Activated CD8-positive, alpha-beta memory T cell treated with anti-CD3 and anti-CD28 coated beads, Interleukin-2, amount 10 ng/mL, durations not matched to agents 7 days and 5 days (primary cell): ENCODE measurements around the gene RIF1. TPM values are rescaled to one million over a fixed set of nuclear protein-coding genes. Genes with fewer than 3 reads are reported as not detected.

ENCODE experiments used
- ATAC-seq: fragments of 150-1000 bp; cut with Tn5 transposase; one replicate; pipeline ENCODE4 v1.10.0; 2021; ENCODE audit warnings: moderate library complexity
- CTCF ChIA-PET: fragments of 350-600 bp; sonication (Branson Sonifier 250); formaldehyde crosslinking; loops from one replicate; lab custom pipeline; 2021; ENCODE audit warnings: antibody characterized with exemption; lab: Charles Lee
- DNase-seq: peaks from one replicate; pipeline ENCODE4 v3.0.0-alpha.2; 2020
- H3K27ac Mint-ChIP-seq: one replicate; pipeline ENCODE4 v1.8.0; 2021; ENCODE audit warnings: mild to moderate bottlenecking, mixed read lengths
- H3K27me3 Mint-ChIP-seq: one replicate; pipeline ENCODE4 v1.8.0; 2021; ENCODE audit warnings: mixed read lengths
- H3K36me3 Mint-ChIP-seq: one replicate; pipeline ENCODE4 v1.8.0; 2021; ENCODE audit warnings: mild to moderate bottlenecking, mixed read lengths
- H3K4me1 Mint-ChIP-seq: one replicate; pipeline ENCODE4 v1.8.0; 2021; ENCODE audit warnings: mixed read lengths
- H3K4me3 Mint-ChIP-seq: one replicate; pipeline ENCODE4 v1.8.0; 2021; ENCODE audit warnings: mild to moderate bottlenecking, moderate library complexity, mixed read lengths
- H3K9me3 Mint-ChIP-seq: one replicate; pipeline ENCODE4 v1.8.0; 2022; ENCODE audit warnings: low read depth, mixed read lengths
- total RNA-seq, 2 experiments: library from RNA; stranded (reverse); gene quantifications; one replicate each; pipeline ENCODE4 v1.2.3, GENCODE V29; 2021

Gene RIF1, protein sequence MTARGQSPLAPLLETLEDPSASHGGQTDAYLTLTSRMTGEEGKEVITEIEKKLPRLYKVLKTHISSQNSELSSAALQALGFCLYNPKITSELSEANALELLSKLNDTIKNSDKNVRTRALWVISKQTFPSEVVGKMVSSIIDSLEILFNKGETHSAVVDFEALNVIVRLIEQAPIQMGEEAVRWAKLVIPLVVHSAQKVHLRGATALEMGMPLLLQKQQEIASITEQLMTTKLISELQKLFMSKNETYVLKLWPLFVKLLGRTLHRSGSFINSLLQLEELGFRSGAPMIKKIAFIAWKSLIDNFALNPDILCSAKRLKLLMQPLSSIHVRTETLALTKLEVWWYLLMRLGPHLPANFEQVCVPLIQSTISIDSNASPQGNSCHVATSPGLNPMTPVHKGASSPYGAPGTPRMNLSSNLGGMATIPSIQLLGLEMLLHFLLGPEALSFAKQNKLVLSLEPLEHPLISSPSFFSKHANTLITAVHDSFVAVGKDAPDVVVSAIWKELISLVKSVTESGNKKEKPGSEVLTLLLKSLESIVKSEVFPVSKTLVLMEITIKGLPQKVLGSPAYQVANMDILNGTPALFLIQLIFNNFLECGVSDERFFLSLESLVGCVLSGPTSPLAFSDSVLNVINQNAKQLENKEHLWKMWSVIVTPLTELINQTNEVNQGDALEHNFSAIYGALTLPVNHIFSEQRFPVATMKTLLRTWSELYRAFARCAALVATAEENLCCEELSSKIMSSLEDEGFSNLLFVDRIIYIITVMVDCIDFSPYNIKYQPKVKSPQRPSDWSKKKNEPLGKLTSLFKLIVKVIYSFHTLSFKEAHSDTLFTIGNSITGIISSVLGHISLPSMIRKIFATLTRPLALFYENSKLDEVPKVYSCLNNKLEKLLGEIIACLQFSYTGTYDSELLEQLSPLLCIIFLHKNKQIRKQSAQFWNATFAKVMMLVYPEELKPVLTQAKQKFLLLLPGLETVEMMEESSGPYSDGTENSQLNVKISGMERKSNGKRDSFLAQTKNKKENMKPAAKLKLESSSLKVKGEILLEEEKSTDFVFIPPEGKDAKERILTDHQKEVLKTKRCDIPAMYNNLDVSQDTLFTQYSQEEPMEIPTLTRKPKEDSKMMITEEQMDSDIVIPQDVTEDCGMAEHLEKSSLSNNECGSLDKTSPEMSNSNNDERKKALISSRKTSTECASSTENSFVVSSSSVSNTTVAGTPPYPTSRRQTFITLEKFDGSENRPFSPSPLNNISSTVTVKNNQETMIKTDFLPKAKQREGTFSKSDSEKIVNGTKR (N-terminal part only)
- 10 to 100 TPM; 61.5 to 73.5 TPM for total RNA-seq

DNA sequence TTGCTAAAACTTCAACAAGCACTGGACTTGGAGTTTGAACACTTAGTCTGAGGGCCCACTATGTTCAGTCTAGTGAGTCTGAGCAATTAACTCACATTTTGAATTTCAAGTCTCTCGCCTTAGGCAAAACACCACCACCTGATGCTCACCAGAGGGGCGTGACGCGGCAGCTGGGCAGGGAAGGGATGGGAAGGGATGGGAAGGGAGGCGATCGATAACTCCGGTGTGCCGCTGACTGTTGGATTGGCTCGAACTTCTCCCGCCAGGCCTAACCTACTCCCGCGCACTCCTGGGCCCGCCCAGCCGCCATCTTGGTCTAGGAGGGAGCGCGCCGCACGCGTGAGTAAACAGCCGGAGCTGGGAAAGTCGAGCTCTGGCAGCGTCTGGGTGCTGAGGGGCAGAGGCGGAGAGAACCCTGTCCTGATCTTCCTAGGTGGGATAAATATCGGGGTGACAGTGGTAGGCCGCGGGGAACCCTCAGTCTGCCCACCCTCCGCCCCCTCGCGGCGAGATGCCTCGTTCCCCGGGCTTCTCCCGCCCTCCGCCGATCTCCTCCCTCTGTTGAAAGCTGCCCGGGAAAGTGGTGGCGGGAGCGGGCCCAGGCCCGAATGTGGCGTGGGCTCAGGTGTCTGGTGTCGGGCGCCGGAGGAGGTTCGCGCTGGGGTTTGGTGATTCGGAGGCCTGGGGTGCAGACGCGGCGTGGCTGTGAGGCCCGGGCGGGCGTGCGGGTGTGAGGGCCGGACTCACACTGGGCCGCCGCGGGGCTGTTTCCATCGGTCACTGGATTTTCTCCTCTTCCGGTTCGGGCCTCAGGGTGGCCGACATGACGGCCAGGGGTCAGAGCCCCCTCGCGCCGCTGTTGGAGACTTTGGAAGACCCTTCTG is at the start of gene RIF1:
RIF1 (plus strand) TSS at position 302 of the 884 bp plus-strand sequence; CDS start at position 824, 522 bp downstream.
- H3K4me3 Mint-ChIP-seq, result peak within 1 kb of the TSS; percentile 94
- CTCF ChIA-PET, result interaction anchor here (0.5 to 1.6 kb wide), 6 partner anchors 9 to 120 kb away, joined by 3 to 7 read pairs (median 4); no protein-coding TSS in a partner anchor
- ATAC-seq (peak; percentile 94), DNase-seq (peak; percentile 86)
- H3K27me3 Mint-ChIP-seq, result no peaks in the 10 kb centered on the region
- H3K36me3 Mint-ChIP-seq, result peaks cover 22% of the 10 kb centered on the region
- peaks cover 29% of the 10 kb centered on the region for H3K4me1 Mint-ChIP-seq
- no peaks in the 10 kb centered on the region for H3K9me3 Mint-ChIP-seq
- H3K27ac Mint-ChIP-seq, result peak within 1 kb of the TSS; percentile 92

DNA sequence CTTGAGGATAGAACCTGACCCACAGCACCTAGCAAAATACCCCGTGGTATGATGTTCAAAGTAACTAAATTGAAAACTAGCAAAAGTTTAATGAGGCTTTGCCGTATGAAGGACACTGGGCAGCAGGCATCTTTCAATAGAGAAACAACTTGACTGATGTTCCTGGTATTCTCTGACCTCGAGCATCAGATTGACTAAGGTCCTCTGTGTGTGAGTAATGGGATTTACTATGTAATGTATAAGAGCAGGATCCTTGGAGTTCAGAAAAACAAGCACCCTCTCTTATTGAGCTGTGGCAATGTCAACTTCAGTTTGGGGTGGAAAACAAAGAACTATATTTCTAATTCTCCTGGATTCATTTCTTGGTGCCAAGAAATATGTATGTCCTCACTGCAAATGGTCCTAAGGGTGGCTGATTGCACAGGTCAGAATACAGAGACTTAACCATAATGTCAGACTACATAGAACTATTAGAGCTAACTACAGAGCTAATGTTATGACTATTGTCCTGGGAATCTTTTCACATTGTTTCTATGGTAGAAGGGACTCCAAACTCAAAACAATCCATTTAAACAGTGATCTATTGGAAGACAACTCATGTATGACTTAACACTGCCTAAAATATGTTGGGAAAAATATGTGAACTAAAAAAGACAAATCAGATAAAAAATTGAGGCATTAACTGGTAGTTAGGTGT is 47.9 kb upstream of the RIF1 start:
- H3K9me3 Mint-ChIP-seq, result no peaks in the 10 kb centered on the region
- no peaks in the 10 kb centered on the region for H3K4me1 Mint-ChIP-seq
- no peak overlapping the region for H3K27ac Mint-ChIP-seq
- CTCF ChIA-PET, result interaction anchor here (1.5 kb wide), 1 partner anchor 9 kb away, joined by 5 read pairs; no protein-coding TSS in a partner anchor
- ATAC-seq, result no peak
- peaks cover 16% of the 10 kb centered on the region for H3K27me3 Mint-ChIP-seq
- no peak overlapping the region for H3K4me3 Mint-ChIP-seq
- H3K36me3 Mint-ChIP-seq, result no peaks in the 10 kb centered on the region
- no peak for DNase-seq

DNA sequence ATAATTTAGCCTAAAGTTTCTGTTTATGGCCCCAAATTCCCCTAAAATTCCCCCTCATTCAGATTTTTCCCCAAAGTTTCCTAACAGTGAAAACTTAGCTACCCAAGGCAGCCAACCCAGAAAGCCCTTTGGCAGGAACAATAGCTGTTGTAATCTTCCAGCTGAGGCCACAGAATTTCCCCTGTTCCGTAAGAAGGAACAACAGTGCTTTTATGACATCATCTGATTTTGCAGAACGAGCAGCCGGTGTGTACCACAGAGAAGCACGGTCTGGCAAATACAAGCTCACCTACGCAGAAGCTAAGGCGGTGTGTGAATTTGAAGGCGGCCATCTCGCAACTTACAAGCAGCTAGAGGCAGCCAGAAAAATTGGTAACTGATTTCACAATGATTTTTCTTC is 46.0 kb upstream of the RIF1 start:
- CTCF ChIA-PET, result interaction anchor here (1.2 kb wide), 1 partner anchor 73 kb away, joined by 3 read pairs; no protein-coding TSS in a partner anchor
- no peaks in the 10 kb centered on the region for H3K9me3 Mint-ChIP-seq
- no peaks in the 10 kb centered on the region for H3K36me3 Mint-ChIP-seq
- ATAC-seq, result no peak
- DNase-seq, result no peak
- H3K27me3 Mint-ChIP-seq, result peaks cover 3% of the 10 kb centered on the region
- no peak overlapping the region for H3K4me3 Mint-ChIP-seq
- no peaks in the 10 kb centered on the region for H3K4me1 Mint-ChIP-seq
- H3K27ac Mint-ChIP-seq, result no peak overlapping the region

DNA sequence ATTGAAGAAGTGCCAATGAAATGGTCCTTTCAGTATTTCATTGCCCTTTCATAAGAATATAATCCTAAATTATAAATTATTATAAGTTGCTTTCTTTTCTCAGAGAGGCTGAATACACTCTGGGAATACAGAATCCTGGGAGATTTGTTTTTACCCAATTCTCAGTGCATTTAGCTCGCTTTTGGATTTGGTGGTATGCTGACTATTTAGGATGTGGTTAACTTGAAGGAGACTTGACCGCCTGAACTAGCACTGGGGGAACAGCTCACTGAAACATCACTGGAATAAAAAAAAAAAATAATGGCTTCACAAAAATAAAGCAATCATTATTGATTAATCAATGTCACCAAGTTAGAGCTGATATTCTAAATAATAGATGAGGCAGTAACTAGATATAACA is 42.1 kb upstream of the RIF1 start:
- Mint-ChIP-seq H3K9me3 (no peaks in the 10 kb centered on the region), H3K4me1 (no peaks in the 10 kb centered on the region), H3K27me3 (no peaks in the 10 kb centered on the region), H3K36me3 (no peaks in the 10 kb centered on the region), H3K4me3 (no peak overlapping the region), H3K27ac (no peak overlapping the region)
- DNase-seq (no peak), ATAC-seq (no peak)
- CTCF ChIA-PET, result no interaction called here

DNA sequence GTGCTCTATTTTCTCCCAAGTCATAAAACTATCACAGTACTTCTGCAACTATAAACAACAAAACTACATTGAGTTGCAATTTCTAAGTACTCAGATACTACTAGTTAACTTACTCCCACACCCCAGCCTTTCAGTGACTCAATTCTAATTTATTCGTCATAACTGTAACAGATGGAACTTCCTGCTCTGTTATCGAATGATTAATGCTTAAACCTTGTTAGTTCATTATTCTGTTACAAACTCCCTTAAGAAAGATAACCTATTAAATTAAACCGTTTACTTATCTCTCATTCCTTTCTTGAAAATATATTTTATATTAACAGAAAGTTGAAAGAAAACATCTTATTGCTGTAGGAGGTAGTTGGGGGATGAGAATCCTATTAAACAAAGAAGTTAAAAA is 35.3 kb upstream of the RIF1 start:
- peaks cover 9% of the 10 kb centered on the region for H3K4me1 Mint-ChIP-seq
- H3K4me3 Mint-ChIP-seq, result no peak overlapping the region
- H3K27ac Mint-ChIP-seq, result peak overlapping the region; percentile 60
- CTCF ChIA-PET, result no interaction called here
- no peaks in the 10 kb centered on the region for H3K36me3 Mint-ChIP-seq
- no peak for DNase-seq
- ATAC-seq, result peak; percentile 84
- H3K9me3 Mint-ChIP-seq, result no peaks in the 10 kb centered on the region
- H3K27me3 Mint-ChIP-seq, result no peaks in the 10 kb centered on the region

DNA sequence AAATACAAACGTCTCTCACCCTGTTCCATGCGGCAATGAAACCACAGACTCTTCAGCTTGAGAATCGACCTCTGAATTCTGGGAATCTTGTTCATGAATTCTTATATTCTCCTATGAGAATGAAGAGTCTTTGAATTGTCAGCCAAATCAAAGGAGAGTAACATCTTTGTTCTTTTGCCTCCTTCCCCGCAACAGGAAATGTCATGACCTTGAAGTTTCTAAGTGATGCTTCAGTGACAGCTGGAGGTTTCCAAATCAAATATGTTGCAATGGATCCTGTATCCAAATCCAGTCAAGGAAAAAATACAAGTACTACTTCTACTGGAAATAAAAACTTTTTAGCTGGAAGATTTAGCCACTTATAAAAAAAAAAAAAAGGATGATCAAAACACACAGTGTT is 30.5 kb upstream of the RIF1 start:
- DNase-seq (no peak), ATAC-seq (no peak)
- Mint-ChIP-seq H3K27me3 (no peaks in the 10 kb centered on the region), H3K27ac (no peak overlapping the region), H3K9me3 (no peaks in the 10 kb centered on the region), H3K4me1 (peaks cover 9% of the 10 kb centered on the region), H3K4me3 (no peak overlapping the region), H3K36me3 (no peaks in the 10 kb centered on the region)
- CTCF ChIA-PET, result no interaction called here

DNA sequence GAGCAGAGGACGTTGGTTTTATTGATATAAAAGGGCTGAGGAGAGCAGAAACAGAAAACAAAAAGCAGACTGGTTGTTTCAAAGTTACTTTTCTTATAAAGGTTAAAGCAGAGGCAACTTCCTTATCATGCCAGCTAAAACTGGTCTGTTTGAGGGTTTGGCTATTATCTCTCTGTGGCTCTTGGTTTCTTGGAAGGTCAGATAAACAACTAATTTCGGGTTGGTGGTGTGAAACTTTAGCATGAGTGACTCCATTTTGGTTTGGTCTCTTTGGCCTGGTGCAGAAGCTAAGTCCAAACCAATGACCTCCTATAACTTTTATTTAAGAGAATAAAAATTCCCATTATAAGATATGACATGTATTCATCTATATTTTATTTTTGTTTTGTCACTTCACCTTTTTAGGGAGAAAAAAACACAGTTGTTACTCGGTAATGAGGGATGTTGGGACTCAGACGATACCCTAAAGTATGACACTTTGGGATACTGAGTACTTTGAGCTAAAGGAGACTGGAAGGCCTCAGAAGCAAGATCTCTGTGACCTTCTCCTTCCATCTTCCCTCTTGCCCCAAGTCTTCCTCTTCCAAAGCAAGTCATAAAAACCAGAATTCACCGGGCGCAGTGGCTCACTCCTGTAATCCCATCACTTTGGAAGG is 29.0 kb upstream of the RIF1 start:
- Mint-ChIP-seq H3K27me3 (no peaks in the 10 kb centered on the region), H3K4me1 (peaks cover 6% of the 10 kb centered on the region), H3K4me3 (no peak overlapping the region), H3K36me3 (no peaks in the 10 kb centered on the region), H3K9me3 (no peaks in the 10 kb centered on the region), H3K27ac (no peak overlapping the region)
- ATAC-seq (no peak), DNase-seq (no peak)
- CTCF ChIA-PET, result no interaction called here

DNA sequence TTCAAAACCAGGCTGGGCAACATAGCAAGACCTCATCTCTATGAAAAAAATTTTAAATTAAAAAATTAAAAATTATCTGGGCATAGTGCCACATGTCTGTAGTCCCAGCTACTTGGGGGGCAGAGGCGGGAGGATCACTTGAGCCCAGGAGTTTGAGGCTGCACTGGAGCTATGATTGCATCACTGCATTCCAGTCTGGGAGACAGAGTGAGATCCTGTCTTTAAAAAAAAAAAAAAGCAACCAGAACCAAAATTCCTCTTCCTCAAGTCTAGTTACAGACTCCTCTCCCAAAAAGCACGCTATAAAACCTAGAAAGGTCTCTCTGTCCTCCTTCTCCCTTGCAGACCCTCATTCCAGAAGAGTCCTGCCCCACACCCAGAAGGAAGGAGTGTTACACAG is 28.4 kb upstream of the RIF1 start:
- H3K9me3 Mint-ChIP-seq, result no peaks in the 10 kb centered on the region
- ATAC-seq, result no peak
- no peaks in the 10 kb centered on the region for H3K36me3 Mint-ChIP-seq
- no peak overlapping the region for H3K4me3 Mint-ChIP-seq
- H3K27me3 Mint-ChIP-seq, result no peaks in the 10 kb centered on the region
- CTCF ChIA-PET, result no interaction called here
- peaks cover 6% of the 10 kb centered on the region for H3K4me1 Mint-ChIP-seq
- no peak overlapping the region for H3K27ac Mint-ChIP-seq
- no peak for DNase-seq

DNA sequence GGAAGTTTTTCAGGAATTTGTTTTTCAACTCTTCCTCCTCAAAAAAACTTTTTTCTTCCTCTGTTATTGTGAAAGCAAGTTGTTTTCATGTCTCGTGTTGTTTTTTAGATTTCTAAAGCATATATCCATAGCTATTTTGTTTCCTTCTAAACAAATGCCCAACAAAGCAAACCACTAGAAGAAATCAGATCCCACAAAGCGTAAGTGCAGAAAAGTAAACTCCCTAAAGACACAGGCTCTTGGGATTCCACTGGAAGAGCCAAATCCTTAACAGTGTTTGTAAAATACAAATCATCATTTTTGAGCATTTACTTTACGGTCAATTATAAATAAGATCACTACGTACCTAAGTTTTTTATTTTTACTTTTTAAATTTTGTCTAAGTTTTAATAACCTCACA is 21.7 kb upstream of the RIF1 start:
- DNase-seq (no peak), ATAC-seq (no peak)
- CTCF ChIA-PET, result no interaction called here
- peaks cover 4% of the 10 kb centered on the region for H3K4me1 Mint-ChIP-seq
- no peak overlapping the region for H3K27ac Mint-ChIP-seq
- no peak overlapping the region for H3K4me3 Mint-ChIP-seq
- no peaks in the 10 kb centered on the region for H3K36me3 Mint-ChIP-seq
- no peaks in the 10 kb centered on the region for H3K9me3 Mint-ChIP-seq
- peaks cover 4% of the 10 kb centered on the region for H3K27me3 Mint-ChIP-seq

DNA sequence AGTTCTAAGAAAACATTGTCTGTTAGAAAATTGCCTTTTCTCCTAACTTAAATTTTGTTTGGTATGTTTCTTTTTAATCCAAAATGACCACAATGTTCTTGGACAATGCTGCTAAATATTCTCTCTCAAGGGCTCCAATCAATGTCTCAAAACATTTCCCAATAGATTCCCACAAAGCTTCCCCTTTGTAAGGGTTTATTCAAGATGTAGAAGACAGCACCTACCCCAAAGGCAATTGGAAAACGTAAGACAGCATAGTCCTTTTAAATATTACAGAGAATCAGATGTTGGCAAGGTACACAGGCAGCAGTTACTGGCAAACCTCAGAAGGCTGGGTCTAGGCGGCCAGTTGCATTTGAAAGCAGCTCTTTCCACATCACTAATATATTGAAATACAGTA is 18.3 kb upstream of the RIF1 start:
- Mint-ChIP-seq H3K27ac (no peak overlapping the region), H3K27me3 (peaks cover 11% of the 10 kb centered on the region), H3K9me3 (no peaks in the 10 kb centered on the region), H3K4me1 (peaks cover 4% of the 10 kb centered on the region), H3K4me3 (no peak overlapping the region), H3K36me3 (no peaks in the 10 kb centered on the region)
- CTCF ChIA-PET, result no interaction called here
- no peak for DNase-seq
- ATAC-seq, result no peak

DNA sequence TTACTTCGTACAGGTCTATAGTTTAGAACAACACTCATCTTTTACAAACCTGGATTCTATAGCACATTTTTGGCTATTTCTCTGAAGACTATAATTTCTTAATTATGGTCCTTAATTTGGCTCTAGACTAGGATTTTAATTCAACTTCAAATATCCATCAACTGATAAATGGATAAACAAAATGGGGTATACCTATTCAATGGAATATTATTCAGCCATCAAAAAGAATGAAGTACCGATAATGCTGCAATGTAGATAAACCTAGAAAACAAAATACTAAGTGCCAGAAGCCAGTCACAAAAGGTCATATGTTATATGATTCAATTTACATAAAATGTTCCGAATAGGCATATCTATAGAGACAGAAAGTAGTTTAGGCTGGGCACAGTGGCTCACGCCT is 15.2 kb upstream of the RIF1 start:
- ATAC-seq, result no peak
- H3K36me3 Mint-ChIP-seq, result no peaks in the 10 kb centered on the region
- CTCF ChIA-PET, result no interaction called here
- no peaks in the 10 kb centered on the region for H3K9me3 Mint-ChIP-seq
- no peak for DNase-seq
- H3K4me3 Mint-ChIP-seq, result no peak overlapping the region
- H3K4me1 Mint-ChIP-seq, result peaks cover 4% of the 10 kb centered on the region
- H3K27ac Mint-ChIP-seq, result no peak overlapping the region
- peaks cover 11% of the 10 kb centered on the region for H3K27me3 Mint-ChIP-seq
